PC-9 (cell line): ENCODE results near the gene SGPP1. TPM values are rescaled to one million over a fixed set of nuclear protein-coding genes. Genes with fewer than 3 reads are reported as not detected.

Experiments
- BruUV-seq: library from RNA; stranded (reverse); fragments of 400-500 nt; replicated peaks from 2 replicates; lab custom pipeline; 2021; lab: Mats Ljungman, UMichigan
- CTCF ChIA-PET: fragments of 300-600 bp; sonication (Branson Sonifier 250); formaldehyde crosslinking; loops from one replicate; lab custom pipeline; 2022; ENCODE audit warnings: antibody characterized with exemption; lab: Charles Lee
- POLR2A ChIA-PET: fragments of 300-600 bp; sonication (Branson Sonifier 250); formaldehyde crosslinking; loops from one replicate; lab custom pipeline; 2022; ENCODE audit warnings: antibody characterized with exemption; ENCODE audit not compliant: unreplicated experiment; lab: Charles Lee
- DNase-seq, 2 experiments: peaks; one replicate each; pipeline versions ENCODE4 v3.0.0 to v3.0.0-alpha.2; 2015 to 2022; ENCODE audit warnings: mixed read lengths in 1 of 2
- H2AFZ ChIP-seq: fragments of 200-600 bp; sonication (generic); 2 replicates; pipeline ENCODE4 v1.8.1; 2017; ENCODE audit warnings: antibody characterized with exemption
- H3F3A ChIP-seq: fragments of 200-600 bp; sonication (generic); 2 replicates; pipeline ENCODE4 v1.8.1; 2017; ENCODE audit warnings: antibody characterized with exemption, mild to moderate bottlenecking, low read depth; ENCODE audit not compliant: insufficient read depth
- H3K27ac ChIP-seq: fragments of 200-600 bp; sonication (generic); 2 replicates; pipeline ENCODE4 v1.6.1; 2016; ENCODE audit warnings: mixed run types
- H3K27me3 ChIP-seq: fragments of 200-600 bp; sonication (generic); 2 replicates; pipeline ENCODE4 v1.6.1; 2016; ENCODE audit warnings: low read depth, mixed run types; ENCODE audit not compliant: insufficient read depth
- H3K36me3 ChIP-seq: fragments of 200-600 bp; sonication (generic); 2 replicates; pipeline ENCODE4 v1.6.1; 2016; ENCODE audit warnings: low read depth, mixed run types
- H3K4me1 ChIP-seq: fragments of 200-600 bp; sonication (generic); replicated peaks from 2 replicates; pipeline ENCODE4 v1.6.1; 2016; ENCODE audit warnings: mixed run types; ENCODE audit not compliant: insufficient read depth
- H3K4me2 ChIP-seq: fragments of 200-600 bp; sonication (generic); 2 replicates; pipeline ENCODE4 v1.6.1; 2017; ENCODE audit warnings: mixed run types
- H3K4me3 ChIP-seq: fragments of 200-600 bp; sonication (generic); 2 replicates; pipeline ENCODE4 v1.6.1; 2016; ENCODE audit warnings: mixed run types
- H3K79me2 ChIP-seq: fragments of 200-600 bp; sonication (generic); 2 replicates; pipeline ENCODE4 v1.6.1; 2017; ENCODE audit warnings: low read depth, mixed run types
- H3K9me2 ChIP-seq: fragments of 200-600 bp; sonication (generic); 2 replicates; pipeline ENCODE4 v1.8.1; 2017; ENCODE audit warnings: mild to moderate bottlenecking; ENCODE audit not compliant: insufficient read depth
- H3K9me3 ChIP-seq: fragments of 200-600 bp; sonication (generic); 2 replicates; pipeline ENCODE4 v1.8.1; 2016; ENCODE audit warnings: low read depth; ENCODE audit not compliant: insufficient read depth
- H4K20me1 ChIP-seq: fragments of 200-600 bp; sonication (generic); 2 replicates; pipeline ENCODE4 v1.8.1; 2017; ENCODE audit not compliant: insufficient read depth
- CTCF ChIP-seq: fragments of 200-600 bp; sonication (generic); conservative IDR thresholded peaks from 2 replicates; pipeline ENCODE4 v1.6.1; 2017; ENCODE audit warnings: mixed run types, antibody characterized with exemption, mild to moderate bottlenecking, moderate library complexity
- EZH2 ChIP-seq: fragments of 200-600 bp; sonication (generic); IDR thresholded peaks from 2 replicates; pipeline ENCODE4 v1.8.0; 2017; ENCODE audit warnings: antibody characterized with exemption, low read depth
- intact Hi-C: fragments of 100-400 bp; cut with micrococcal nuclease; formaldehyde crosslinking; loops from one replicate; pipeline ENCODE4 v1.10.0; 2022; ENCODE audit not compliant: unreplicated experiment
- total RNA-seq: library from RNA; stranded (reverse); gene quantifications from 2 replicates; pipeline ENCODE4 v1.2.3, GENCODE V29; 2021

Gene SGPP1
- total RNA-seq, 1 experiment from 2014 or later, result 26.7 TPM

- Histone ChIP-seq H3K4me1 (peaks cover 12% of the 10 kb centered on the region; the same call in 1 of the 2 replicates), H3K4me3 (no peak overlapping the region), H3F3A (peaks cover 11% of the 10 kb centered on the region), H3K27ac (no peak overlapping the region), H4K20me1 (no peaks in the 10 kb centered on the region), H3K36me3 (peaks cover 20% of the 10 kb centered on the region), H3K9me3 (peaks cover 24% of the 10 kb centered on the region), H3K4me2 (no peak overlapping the region), H3K9me2 (no peaks in the 10 kb centered on the region), H2AFZ (no peak overlapping the region), H3K27me3 (no peaks in the 10 kb centered on the region), H3K79me2 (peaks cover 63% of the 10 kb centered on the region)
- ChIA-PET POLR2A (no interaction called here), CTCF (no interaction called here)
- intact Hi-C loops, result no loop called here
- no TSS peak for BruUV-seq
- no peak for TF ChIP-seq EZH2
- no peak for TF ChIP-seq CTCF
- no peak for DNase-seq
Observed at GRCh38 chr14:63715360-63715759, 12.5 kb downstream of the SGPP1 start.

GRCh38 chr14:63713764-63714163 is 14.1 kb downstream of the SGPP1 start:
- H3K9me2 ChIP-seq, result no peaks in the 10 kb centered on the region
- POLR2A ChIA-PET, result no interaction called here
- peaks cover 68% of the 10 kb centered on the region for H3K79me2 ChIP-seq
- TF ChIP-seq EZH2 (no peak), CTCF (no peak)
- no peak overlapping the region for H2AFZ ChIP-seq
- H3K4me3 ChIP-seq, result no peak overlapping the region
- peaks cover 20% of the 10 kb centered on the region for H3K36me3 ChIP-seq
- peak; percentile 8 to 84 for DNase-seq
- no peak overlapping the region for H3K4me2 ChIP-seq
- intact Hi-C loops, result no loop called here
- BruUV-seq, result no TSS peak
- peaks cover 11% of the 10 kb centered on the region for H3F3A ChIP-seq
- H3K4me1 ChIP-seq, result peaks cover 12% of the 10 kb centered on the region; the same call in 1 of the 2 replicates
- CTCF ChIA-PET, result no interaction called here
- peaks cover 24% of the 10 kb centered on the region for H3K9me3 ChIP-seq
- no peak overlapping the region for H3K27ac ChIP-seq
- H4K20me1 ChIP-seq, result no peaks in the 10 kb centered on the region
- no peaks in the 10 kb centered on the region for H3K27me3 ChIP-seq

GRCh38 chr14:63713058-63713457 is 14.8 kb downstream of the SGPP1 start:
- H3K4me2 ChIP-seq, result no peak overlapping the region

More at GRCh38 chr14:63713058-63713457, 14.8 kb downstream of the SGPP1 start:
- Histone ChIP-seq H3K27ac (no peak overlapping the region), H3K9me3 (peaks cover 18% of the 10 kb centered on the region; the same call in 1 of the 2 replicates), H3K36me3 (peaks cover 14% of the 10 kb centered on the region), H3K79me2 (peaks cover 67% of the 10 kb centered on the region), H3K27me3 (no peaks in the 10 kb centered on the region), H3K9me2 (no peaks in the 10 kb centered on the region), H2AFZ (no peak overlapping the region), H3F3A (peaks cover 11% of the 10 kb centered on the region), H3K4me3 (no peak overlapping the region), H3K4me1 (peaks cover 12% of the 10 kb centered on the region; the same call in 1 of the 2 replicates), H4K20me1 (no peaks in the 10 kb centered on the region)
- POLR2A ChIA-PET, result no interaction called here
- intact Hi-C loops, result no loop called here
- CTCF ChIA-PET, result no interaction called here
- DNase-seq, result no peak
- TF ChIP-seq CTCF (no peak), EZH2 (no peak)
- no TSS peak for BruUV-seq
